HFFc6 (cell line): ENCODE measurements around the gene FBXW8. TPM values are rescaled to one million over a fixed set of nuclear protein-coding genes. Genes with fewer than 3 reads are reported as not detected.

Source experiments
- DNase-seq: peaks from one replicate; pipeline ENCODE4 v3.0.0-alpha.2; 2018
- H3K27ac Mint-ChIP-seq: 2 replicates; pipeline ENCODE4 v1.8.0; 2020; ENCODE audit warnings: mild to moderate bottlenecking, mixed read lengths
- H3K27me3 Mint-ChIP-seq: 2 replicates; pipeline ENCODE4 v1.8.0; 2021; ENCODE audit warnings: mild to moderate bottlenecking, moderate library complexity, mixed read lengths; ENCODE audit not compliant: insufficient read depth
- H3K36me3 Mint-ChIP-seq: 2 replicates; pipeline ENCODE4 v1.8.0; 2021; ENCODE audit warnings: low read depth, mixed read lengths
- H3K4me1 Mint-ChIP-seq: 2 replicates; pipeline ENCODE4 v1.8.0; 2020; ENCODE audit warnings: low read depth, mixed read lengths
- H3K4me3 Mint-ChIP-seq: 2 replicates; pipeline ENCODE4 v1.8.0; 2020; ENCODE audit warnings: mild to moderate bottlenecking, moderate library complexity, mixed read lengths
- H3K9me3 Mint-ChIP-seq: 2 replicates; pipeline ENCODE4 v1.8.0; 2020; ENCODE audit warnings: mild to moderate bottlenecking, mixed read lengths
- total RNA-seq, 6 experiments: library from RNA; stranded (reverse); fragmentation: NEBNext Ultra II Directional; extraction: Animal tissue kit (Norgen Biotek cat#: 25700); gene quantifications; 2 replicates in 1 of 6; 3 replicates in 5 of 6; pipeline ENCODE4 v1.2.3, GENCODE V29; 2021
- TF ChIP-seq, protein P1 (sequence below): fragments of 200-600 bp; sonication (generic); IDR thresholded peaks from 2 replicates; pipeline ENCODE4 v1.5.0; 2021; ENCODE audit warnings: antibody characterized with exemption, mild to moderate bottlenecking

Gene FBXW8
- total RNA-seq, 6 experiments from 2014 or later: 15.3 to 20.5 (median 18.5) TPM

DNA sequence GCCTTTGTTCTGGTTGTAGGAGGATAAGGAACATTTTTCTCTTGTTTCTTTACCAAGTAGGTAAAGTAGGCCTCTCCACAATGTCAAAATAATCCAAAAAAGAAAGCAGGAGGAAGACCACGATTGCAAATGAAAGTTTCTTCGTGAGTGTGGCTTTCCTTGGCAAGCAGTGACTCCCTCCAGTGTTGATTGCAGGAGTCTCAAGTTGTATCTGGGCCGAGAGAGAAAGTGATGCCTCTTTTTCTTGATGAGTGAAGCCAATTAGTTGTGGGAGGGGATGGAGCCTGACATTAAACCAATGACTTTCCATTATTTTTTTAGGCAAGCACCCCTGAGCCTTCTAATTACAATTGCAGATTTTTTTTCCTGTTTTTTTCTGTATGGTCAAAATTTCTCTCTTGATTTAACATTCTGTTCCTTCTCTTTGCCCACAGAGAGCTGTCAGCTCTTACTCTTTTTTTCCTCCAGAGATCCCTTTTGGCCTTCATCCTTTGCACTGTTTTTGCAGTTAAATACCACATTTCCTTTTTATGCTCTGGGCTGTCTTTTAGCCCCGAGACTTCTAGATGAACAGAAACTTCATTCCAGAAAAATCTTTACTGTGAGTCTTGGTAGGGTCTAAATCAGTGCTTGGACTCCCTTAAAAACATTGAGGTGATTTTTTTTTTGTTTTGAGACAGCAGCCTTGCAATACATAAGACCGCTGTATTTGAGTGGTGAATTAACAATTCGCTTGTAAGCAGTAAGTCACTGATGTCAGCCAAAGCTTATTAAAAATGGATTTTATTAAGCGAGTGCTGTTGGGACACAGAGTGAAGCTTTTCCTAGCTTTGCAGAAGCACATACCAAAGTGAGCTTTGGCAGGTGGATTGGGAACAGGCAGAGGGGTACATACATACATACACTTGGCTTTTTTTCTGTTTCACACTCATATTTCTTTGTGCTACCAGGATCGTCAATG lies 15.8 kb downstream of the FBXW8 start:
- Mint-ChIP-seq H3K9me3 (no peaks in the 10 kb centered on the region), H3K36me3 (peaks cover 33% of the 10 kb centered on the region)
- TF ChIP-seq, protein P1, sequence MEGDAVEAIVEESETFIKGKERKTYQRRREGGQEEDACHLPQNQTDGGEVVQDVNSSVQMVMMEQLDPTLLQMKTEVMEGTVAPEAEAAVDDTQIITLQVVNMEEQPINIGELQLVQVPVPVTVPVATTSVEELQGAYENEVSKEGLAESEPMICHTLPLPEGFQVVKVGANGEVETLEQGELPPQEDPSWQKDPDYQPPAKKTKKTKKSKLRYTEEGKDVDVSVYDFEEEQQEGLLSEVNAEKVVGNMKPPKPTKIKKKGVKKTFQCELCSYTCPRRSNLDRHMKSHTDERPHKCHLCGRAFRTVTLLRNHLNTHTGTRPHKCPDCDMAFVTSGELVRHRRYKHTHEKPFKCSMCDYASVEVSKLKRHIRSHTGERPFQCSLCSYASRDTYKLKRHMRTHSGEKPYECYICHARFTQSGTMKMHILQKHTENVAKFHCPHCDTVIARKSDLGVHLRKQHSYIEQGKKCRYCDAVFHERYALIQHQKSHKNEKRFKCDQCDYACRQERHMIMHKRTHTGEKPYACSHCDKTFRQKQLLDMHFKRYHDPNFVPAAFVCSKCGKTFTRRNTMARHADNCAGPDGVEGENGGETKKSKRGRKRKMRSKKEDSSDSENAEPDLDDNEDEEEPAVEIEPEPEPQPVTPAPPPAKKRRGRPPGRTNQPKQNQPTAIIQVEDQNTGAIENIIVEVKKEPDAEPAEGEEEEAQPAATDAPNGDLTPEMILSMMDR: no peak

DNA sequence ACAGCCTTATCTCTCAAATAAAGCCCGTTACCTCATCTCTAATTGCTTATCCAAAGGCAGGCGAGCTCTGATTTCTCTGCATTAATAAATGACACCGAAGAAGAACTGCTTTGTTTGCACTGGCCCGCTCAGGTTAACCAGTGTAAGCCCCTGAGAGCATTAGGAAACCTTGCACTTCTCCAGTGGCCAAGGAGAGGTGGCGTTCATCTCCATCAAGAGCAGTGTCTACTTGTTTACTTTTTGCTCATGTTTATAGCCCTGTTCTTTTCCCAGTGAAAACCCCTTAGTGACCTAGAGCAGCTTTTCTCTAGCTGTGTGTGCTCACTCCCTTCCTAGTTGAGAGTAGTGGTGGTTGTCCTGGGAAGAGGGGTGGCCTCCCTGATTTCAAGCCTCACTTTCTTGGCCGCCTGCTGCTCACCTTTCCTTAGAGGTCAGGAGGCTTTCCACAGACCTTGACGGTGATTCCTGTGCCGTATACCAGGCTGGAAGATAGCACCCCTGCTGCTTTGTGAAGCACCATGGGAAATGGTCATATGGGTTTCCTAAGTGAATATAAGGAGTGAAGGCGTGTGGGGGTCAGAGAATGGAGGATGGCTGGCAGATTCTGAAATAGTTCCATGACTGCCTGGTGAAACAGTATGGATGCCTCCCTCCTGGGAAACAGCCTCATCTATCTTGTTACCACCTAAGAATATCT lies 16.6 kb downstream of the FBXW8 start:
- Mint-ChIP-seq H3K27me3 (no peaks in the 10 kb centered on the region; the same call in none of the 2 replicates), H3K4me1 (peaks cover 41% of the 10 kb centered on the region), H3K4me3 (no peak overlapping the region), H3K9me3 (no peaks in the 10 kb centered on the region), H3K27ac (peak overlapping the region; percentile 38), H3K36me3 (peaks cover 40% of the 10 kb centered on the region)
- no peak for DNase-seq
- TF ChIP-seq, protein P1: no peak

More for the DNA sequence above, 15.8 kb downstream of the FBXW8 start:
- Mint-ChIP-seq H3K27ac (peak overlapping the region; percentile 25; the same call in 1 of the 2 replicates), H3K4me3 (no peak overlapping the region), H3K27me3 (no peaks in the 10 kb centered on the region; the same call in none of the 2 replicates), H3K4me1 (peaks cover 36% of the 10 kb centered on the region)
- DNase-seq: no peak

DNA sequence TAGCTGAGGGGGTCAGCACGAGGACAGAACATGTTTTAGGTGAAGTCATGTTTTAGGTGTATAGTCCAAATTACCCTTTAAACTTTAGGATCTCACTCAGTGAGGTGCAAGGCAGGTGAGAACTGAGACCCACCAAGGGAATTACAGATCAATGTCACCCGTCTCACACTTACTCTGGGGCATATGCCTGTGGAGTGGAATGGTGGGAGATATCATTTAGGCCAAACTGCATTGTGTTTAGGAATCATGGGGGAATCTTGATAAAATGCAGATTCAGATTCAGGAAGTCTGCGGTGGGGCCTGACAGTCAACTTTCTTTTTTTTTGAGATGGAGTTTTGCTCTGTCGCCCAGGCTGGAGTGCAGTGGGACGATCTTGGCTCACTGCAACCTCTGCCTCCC lies 17.8 kb downstream of the FBXW8 start:
- H3K27me3 Mint-ChIP-seq: no peaks in the 10 kb centered on the region; the same call in none of the 2 replicates
- no peak overlapping the region for H3K4me3 Mint-ChIP-seq
- no peaks in the 10 kb centered on the region for H3K9me3 Mint-ChIP-seq
- H3K27ac Mint-ChIP-seq: peak overlapping the region; percentile 36
- DNase-seq: no peak
- peaks cover 40% of the 10 kb centered on the region for H3K36me3 Mint-ChIP-seq
- peaks cover 44% of the 10 kb centered on the region for H3K4me1 Mint-ChIP-seq
- TF ChIP-seq, protein P1: no peak

DNA sequence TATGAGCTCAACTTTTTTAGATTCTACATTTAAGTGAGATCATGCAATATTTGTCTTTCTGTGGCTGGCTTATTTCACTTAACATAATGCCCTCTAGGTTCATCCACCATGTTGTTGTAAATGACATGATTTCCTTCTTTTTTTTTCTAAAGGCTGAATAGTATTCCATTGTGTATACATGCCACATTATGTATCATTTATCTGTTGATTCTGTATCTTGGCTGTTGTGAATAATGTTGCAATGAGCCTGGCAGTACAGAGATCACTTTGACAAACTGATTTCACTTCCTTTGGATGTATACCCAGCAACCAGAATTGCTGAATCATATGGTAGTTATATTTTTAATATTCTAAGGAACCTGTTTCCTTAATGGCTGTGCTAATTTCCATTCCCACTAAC lies 19.1 kb downstream of the FBXW8 start:
- no peaks in the 10 kb centered on the region; the same call in none of the 2 replicates for H3K27me3 Mint-ChIP-seq
- TF ChIP-seq, protein P1: no peak
- peaks cover 38% of the 10 kb centered on the region for H3K4me1 Mint-ChIP-seq
- no peak for DNase-seq
- peak overlapping the region; percentile 9; the same call in 1 of the 2 replicates for H3K27ac Mint-ChIP-seq
- no peak overlapping the region for H3K4me3 Mint-ChIP-seq
- no peaks in the 10 kb centered on the region for H3K9me3 Mint-ChIP-seq
- H3K36me3 Mint-ChIP-seq: peaks cover 39% of the 10 kb centered on the region

DNA sequence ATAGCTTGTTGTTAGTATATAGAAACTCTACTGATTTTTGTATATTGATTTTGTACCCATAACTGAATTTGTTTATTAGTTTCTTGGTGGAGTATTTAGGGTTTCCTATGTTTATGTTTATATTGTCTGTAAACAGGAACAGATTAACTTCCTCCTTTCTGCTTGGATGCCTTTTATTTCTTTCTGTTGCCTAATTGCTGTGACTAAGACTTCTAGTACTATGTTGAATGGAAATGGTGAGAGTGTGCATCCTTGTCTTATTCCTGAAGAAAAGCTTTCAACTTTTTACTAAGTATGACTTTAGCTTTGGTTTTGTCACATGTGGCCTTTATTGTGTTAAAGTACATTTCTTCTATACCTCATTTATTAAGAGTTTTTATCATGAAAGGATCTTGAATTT lies 20.9 kb downstream of the FBXW8 start:
- H3K27ac Mint-ChIP-seq: no peak overlapping the region
- no peaks in the 10 kb centered on the region; the same call in 1 of the 2 replicates for H3K9me3 Mint-ChIP-seq
- H3K4me1 Mint-ChIP-seq: peaks cover 21% of the 10 kb centered on the region
- TF ChIP-seq, protein P1: no peak
- no peaks in the 10 kb centered on the region; the same call in 1 of the 2 replicates for H3K27me3 Mint-ChIP-seq
- H3K4me3 Mint-ChIP-seq: no peak overlapping the region
- DNase-seq: no peak
- H3K36me3 Mint-ChIP-seq: peaks cover 53% of the 10 kb centered on the region
